Testis (tissue), 2 donors: ENCODE data around the gene GAB3.

ENCODE experiments used
- POLR2A ChIP-seq: fragments of 450-650 bp; IDR thresholded peaks from one replicate; pipeline ENCODE4 v1.6.1; 2017; ENCODE audit warnings: antibody characterized with exemption, mild to moderate bottlenecking, moderate library complexity
- TF ChIP-seq, protein P1 (sequence below), 3 experiments: fragments of 450-650 bp in 2 of 3; fragments of 200-600 bp in 1 of 3; sonication (generic) in 1 of 3; IDR thresholded peaks; one replicate each; pipeline ENCODE4 v1.5.1; 2016 to 2019; ENCODE audit warnings: antibody characterized with exemption in 3 of 3, mild to moderate bottlenecking in 2 of 3, moderate library complexity in 1 of 3

DNA sequence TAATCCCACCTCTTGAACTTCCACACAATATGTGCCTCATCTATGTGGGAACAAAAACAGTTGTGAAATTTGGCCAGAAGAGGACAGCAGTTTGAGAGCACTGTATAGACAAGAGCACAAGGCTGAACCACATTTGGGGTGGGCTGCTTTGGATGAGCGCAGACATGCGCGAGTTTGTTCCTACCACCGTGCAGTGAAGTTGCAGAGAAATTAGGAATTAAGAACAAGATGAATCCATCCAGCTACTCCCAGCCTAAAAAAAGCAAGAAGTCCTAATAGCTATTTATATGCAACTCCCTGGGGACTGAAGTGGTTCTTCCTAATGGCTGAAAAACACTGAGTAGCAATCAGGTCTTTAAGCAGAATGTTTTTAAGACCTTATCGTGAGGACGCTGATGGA is 1.0 kb downstream of the GAB3 start:
- TF ChIP-seq, protein P1, sequence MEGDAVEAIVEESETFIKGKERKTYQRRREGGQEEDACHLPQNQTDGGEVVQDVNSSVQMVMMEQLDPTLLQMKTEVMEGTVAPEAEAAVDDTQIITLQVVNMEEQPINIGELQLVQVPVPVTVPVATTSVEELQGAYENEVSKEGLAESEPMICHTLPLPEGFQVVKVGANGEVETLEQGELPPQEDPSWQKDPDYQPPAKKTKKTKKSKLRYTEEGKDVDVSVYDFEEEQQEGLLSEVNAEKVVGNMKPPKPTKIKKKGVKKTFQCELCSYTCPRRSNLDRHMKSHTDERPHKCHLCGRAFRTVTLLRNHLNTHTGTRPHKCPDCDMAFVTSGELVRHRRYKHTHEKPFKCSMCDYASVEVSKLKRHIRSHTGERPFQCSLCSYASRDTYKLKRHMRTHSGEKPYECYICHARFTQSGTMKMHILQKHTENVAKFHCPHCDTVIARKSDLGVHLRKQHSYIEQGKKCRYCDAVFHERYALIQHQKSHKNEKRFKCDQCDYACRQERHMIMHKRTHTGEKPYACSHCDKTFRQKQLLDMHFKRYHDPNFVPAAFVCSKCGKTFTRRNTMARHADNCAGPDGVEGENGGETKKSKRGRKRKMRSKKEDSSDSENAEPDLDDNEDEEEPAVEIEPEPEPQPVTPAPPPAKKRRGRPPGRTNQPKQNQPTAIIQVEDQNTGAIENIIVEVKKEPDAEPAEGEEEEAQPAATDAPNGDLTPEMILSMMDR (IDR thresholded peaks at IDR 0.05) = no peak
- no peak for TF ChIP-seq POLR2A
